NCI-H774 (cell line): ENCODE data around the gene OPN4.

ENCODE experiments used
- DNase-seq: peaks from one replicate; lab custom pipeline; 2025; lab: John Stamatoyannopoulos, UW

Gene OPN4

GRCh38 chr10:86662186-86663045 is 8.1 kb downstream of the OPN4 start:
- no peak for DNase-seq

- no peak for DNase-seq
Measured at GRCh38 chr10:86663046-86663345, 8.6 kb downstream of the OPN4 start.

GRCh38 chr10:86663576-86664339 is 9.4 kb downstream of the OPN4 start:
- no peak for DNase-seq

- DNase-seq: no peak
Measured at GRCh38 chr10:86664341-86665217, 10.2 kb downstream of the OPN4 start.

GRCh38 chr10:86665218-86665607 is 10.9 kb downstream of the OPN4 start:
- no peak for DNase-seq

GRCh38 chr10:86665868-86666267 is 11.5 kb downstream of the OPN4 start:
- DNase-seq: no peak

- DNase-seq: no peak
Measured at GRCh38 chr10:86666538-86666937, 12.2 kb downstream of the OPN4 start.

- no peak for DNase-seq
Measured at GRCh38 chr10:86667421-86668181, 13.3 kb downstream of the OPN4 start.

- no peak for DNase-seq
Measured at GRCh38 chr10:86668297-86669165, 14.2 kb downstream of the OPN4 start, which contains the start of gene LDB3. LDB3 (plus strand) TSS chr10:86668511; CDS start chr10:86668692, 181 bp downstream.

- no peak for DNase-seq
Measured at GRCh38 chr10:86670290-86670811, 16.0 kb downstream of the OPN4 start.

- DNase-seq: no peak
Measured at GRCh38 chr10:86670876-86671275, 16.5 kb downstream of the OPN4 start.

- no peak for DNase-seq
Measured at GRCh38 chr10:86671419-86671818, 17.1 kb downstream of the OPN4 start.

GRCh38 chr10:86671985-86672710 is 17.8 kb downstream of the OPN4 start:
- DNase-seq: no peak

GRCh38 chr10:86673216-86673826 is 19.0 kb downstream of the OPN4 start:
- DNase-seq: no peak

GRCh38 chr10:86673827-86674581 is 19.7 kb downstream of the OPN4 start:
- DNase-seq: no peak

- no peak for DNase-seq
Measured at GRCh38 chr10:86674912-86675311, 20.6 kb downstream of the OPN4 start.

GRCh38 chr10:86677374-86677773 is 23.0 kb downstream of the OPN4 start:
- DNase-seq: no peak

- no peak for DNase-seq
Measured at GRCh38 chr10:86678999-86679792, 24.8 kb downstream of the OPN4 start.
